MM.1S (cell line): ENCODE results near the gene CFAP251.

Experiments
- DNase-seq: peaks from one replicate; pipeline ENCODE4 v3.0.0-alpha.2; 2015
- H2AFZ ChIP-seq: fragments of 300-600 bp; sonication (generic); 2 replicates; pipeline ENCODE4 v1.6.0; 2016; ENCODE audit warnings: antibody characterized with exemption, low read length
- H3F3A ChIP-seq: fragments of 300-600 bp; sonication (generic); 2 replicates; pipeline ENCODE4 v1.6.1; 2016; ENCODE audit warnings: mild to moderate bottlenecking, antibody characterized with exemption, low read length, moderate library complexity, mixed read lengths; ENCODE audit not compliant: insufficient read depth
- H3K27ac ChIP-seq: fragments of 300-600 bp; sonication (generic); 2 replicates; pipeline ENCODE4 v1.5.1; 2016; ENCODE audit warnings: mild to moderate bottlenecking, low read length
- H3K27me3 ChIP-seq: fragments of 300-600 bp; sonication (generic); replicated peaks from 2 replicates; pipeline ENCODE4 v1.6.0; 2016; ENCODE audit warnings: low read length; ENCODE audit not compliant: insufficient read depth
- H3K36me3 ChIP-seq: fragments of 300-600 bp; sonication (generic); replicated peaks from 2 replicates; pipeline ENCODE4 v1.6.1; 2016; ENCODE audit warnings: mild to moderate bottlenecking, low read length, mixed read lengths; ENCODE audit not compliant: insufficient read depth
- H3K4me1 ChIP-seq: fragments of 300-600 bp; sonication (generic); 2 replicates; pipeline ENCODE4 v1.6.1; 2016; ENCODE audit warnings: low read length, mixed read lengths
- H3K4me2 ChIP-seq: fragments of 300-600 bp; sonication (generic); 2 replicates; pipeline ENCODE4 v1.6.0; 2016; ENCODE audit warnings: low read depth, low read length
- H3K4me3 ChIP-seq: fragments of 300-600 bp; sonication (generic); 2 replicates; pipeline ENCODE4 v1.5.1; 2016; ENCODE audit warnings: low read length, mixed read lengths
- H3K79me2 ChIP-seq: fragments of 300-600 bp; sonication (generic); 2 replicates; pipeline ENCODE4 v1.6.1; 2016; ENCODE audit warnings: mixed run types, low read length, mixed read lengths
- H3K9ac ChIP-seq: fragments of 300-600 bp; sonication (generic); 2 replicates; pipeline ENCODE4 v1.6.1; 2016; ENCODE audit warnings: low read length, mixed read lengths
- H3K9me2 ChIP-seq: fragments of 300-600 bp; sonication (generic); replicated peaks from 2 replicates; pipeline ENCODE4 v1.6.1; 2016; ENCODE audit warnings: mild to moderate bottlenecking, low read length, mixed read lengths; ENCODE audit not compliant: insufficient read depth
- H3K9me3 ChIP-seq: fragments of 300-600 bp; sonication (generic); replicated peaks from 2 replicates; pipeline ENCODE4 v1.6.1; 2016; ENCODE audit warnings: mild to moderate bottlenecking, low read length, mixed read lengths; ENCODE audit not compliant: insufficient read depth
- H4K20me1 ChIP-seq: fragments of 300-600 bp; sonication (generic); 2 replicates; pipeline ENCODE4 v1.6.1; 2016; ENCODE audit warnings: mild to moderate bottlenecking, low read length, moderate library complexity, mixed read lengths; ENCODE audit not compliant: insufficient read depth
- EZH2 ChIP-seq: fragments of 300-600 bp; sonication (generic); optimal IDR thresholded peaks from 2 replicates; pipeline ENCODE3; 2017; ENCODE audit warnings: low read depth, mild to moderate bottlenecking, antibody characterized with exemption, low read length, mixed read lengths
- EZH2phosphoT487 ChIP-seq: fragments of 300-600 bp; sonication (generic); IDR thresholded peaks from 2 replicates; pipeline ENCODE4 v1.6.1; 2018; ENCODE audit warnings: antibody characterized with exemption, low read length
- TF ChIP-seq, protein P1 (sequence below): fragments of 300-600 bp; sonication (generic); IDR thresholded peaks from 2 replicates; pipeline ENCODE4 v1.5.1; 2016; ENCODE audit warnings: antibody characterized with exemption, low read length, mixed read lengths

CFAP251 gene

DNA sequence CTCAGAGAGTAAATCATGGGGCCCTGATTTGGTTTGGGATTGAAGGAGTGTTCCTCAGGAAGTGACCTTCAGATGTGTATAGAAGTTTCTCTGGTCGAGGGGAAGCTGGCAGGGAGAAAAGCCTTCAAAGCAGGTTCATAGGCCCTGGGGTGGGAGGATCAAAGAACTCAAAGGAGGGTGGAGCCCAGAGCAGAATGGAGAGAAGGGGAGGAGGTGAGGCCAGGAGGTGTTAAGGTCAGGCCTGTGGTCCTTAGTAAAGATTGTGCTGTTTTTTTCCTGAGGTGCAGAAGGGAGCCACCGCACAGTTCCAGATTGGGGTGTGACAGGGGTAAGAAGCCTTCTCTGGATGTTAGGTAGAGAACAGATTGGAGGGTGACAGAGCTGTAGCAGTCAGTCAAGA is 9.7 kb upstream of the CFAP251 start:
- no peaks in the 10 kb centered on the region for H3K9me3 ChIP-seq
- no peaks in the 10 kb centered on the region for H4K20me1 ChIP-seq
- H3F3A ChIP-seq = no peaks in the 10 kb centered on the region; the same call in 1 of the 2 replicates
- H3K4me1 ChIP-seq = no peaks in the 10 kb centered on the region
- H2AFZ ChIP-seq = no peak overlapping the region
- no peak overlapping the region for H3K4me3 ChIP-seq
- H3K27ac ChIP-seq = no peak overlapping the region
- TF ChIP-seq EZH2phosphoT487 = no peak
- TF ChIP-seq EZH2 = no peak
- TF ChIP-seq, protein P1, sequence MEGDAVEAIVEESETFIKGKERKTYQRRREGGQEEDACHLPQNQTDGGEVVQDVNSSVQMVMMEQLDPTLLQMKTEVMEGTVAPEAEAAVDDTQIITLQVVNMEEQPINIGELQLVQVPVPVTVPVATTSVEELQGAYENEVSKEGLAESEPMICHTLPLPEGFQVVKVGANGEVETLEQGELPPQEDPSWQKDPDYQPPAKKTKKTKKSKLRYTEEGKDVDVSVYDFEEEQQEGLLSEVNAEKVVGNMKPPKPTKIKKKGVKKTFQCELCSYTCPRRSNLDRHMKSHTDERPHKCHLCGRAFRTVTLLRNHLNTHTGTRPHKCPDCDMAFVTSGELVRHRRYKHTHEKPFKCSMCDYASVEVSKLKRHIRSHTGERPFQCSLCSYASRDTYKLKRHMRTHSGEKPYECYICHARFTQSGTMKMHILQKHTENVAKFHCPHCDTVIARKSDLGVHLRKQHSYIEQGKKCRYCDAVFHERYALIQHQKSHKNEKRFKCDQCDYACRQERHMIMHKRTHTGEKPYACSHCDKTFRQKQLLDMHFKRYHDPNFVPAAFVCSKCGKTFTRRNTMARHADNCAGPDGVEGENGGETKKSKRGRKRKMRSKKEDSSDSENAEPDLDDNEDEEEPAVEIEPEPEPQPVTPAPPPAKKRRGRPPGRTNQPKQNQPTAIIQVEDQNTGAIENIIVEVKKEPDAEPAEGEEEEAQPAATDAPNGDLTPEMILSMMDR = no peak
- H3K27me3 ChIP-seq = no peaks in the 10 kb centered on the region
- DNase-seq = no peak
- no peak overlapping the region for H3K9ac ChIP-seq
- H3K36me3 ChIP-seq = no peaks in the 10 kb centered on the region
- no peak overlapping the region for H3K4me2 ChIP-seq
- no peaks in the 10 kb centered on the region for H3K9me2 ChIP-seq
- no peaks in the 10 kb centered on the region for H3K79me2 ChIP-seq

DNA sequence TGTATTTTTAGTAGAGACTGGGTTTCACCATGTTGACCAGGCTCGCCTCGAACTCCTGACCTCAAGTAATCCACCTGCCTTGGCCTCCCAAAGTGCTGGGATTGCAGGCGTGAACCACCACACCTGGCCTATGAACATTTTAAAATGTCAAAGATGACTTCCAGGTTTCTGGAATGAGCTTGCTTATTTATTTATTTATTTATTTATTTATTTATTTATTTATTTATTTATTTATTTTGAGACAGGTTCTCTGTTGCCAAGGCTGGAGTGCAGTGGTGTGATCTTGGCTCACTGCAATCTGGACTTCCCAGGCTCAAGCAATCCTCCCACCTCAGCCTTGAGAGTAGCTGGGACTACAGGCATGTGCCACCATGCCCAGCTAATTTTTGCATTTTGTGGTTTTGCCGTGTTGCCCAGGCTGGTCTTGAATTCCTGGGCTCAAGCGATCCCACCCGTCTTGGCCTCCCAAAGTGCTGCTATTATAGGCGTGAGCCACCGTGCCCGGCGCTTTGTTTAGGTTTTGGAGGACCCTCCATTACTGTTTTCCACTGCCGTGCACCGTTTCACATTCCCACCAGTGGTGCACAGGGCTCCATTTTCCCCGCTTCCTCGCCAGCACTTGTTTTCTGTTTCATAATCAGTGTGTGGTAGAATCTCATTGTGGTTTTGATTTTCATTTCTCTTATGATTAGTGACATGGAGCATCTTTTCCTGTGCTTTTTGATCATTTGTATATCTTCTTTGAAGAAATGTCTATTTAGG is 6.4 kb upstream of the CFAP251 start:
- Histone ChIP-seq H3F3A (no peaks in the 10 kb centered on the region; the same call in 1 of the 2 replicates), H3K27ac (no peak overlapping the region), H3K9ac (no peak overlapping the region), H3K27me3 (no peaks in the 10 kb centered on the region), H2AFZ (no peak overlapping the region), H3K9me2 (no peaks in the 10 kb centered on the region), H3K79me2 (no peaks in the 10 kb centered on the region), H3K4me1 (no peaks in the 10 kb centered on the region), H3K36me3 (no peaks in the 10 kb centered on the region), H3K9me3 (no peaks in the 10 kb centered on the region), H4K20me1 (no peaks in the 10 kb centered on the region), H3K4me2 (no peak overlapping the region), H3K4me3 (no peak overlapping the region)
- no peak for DNase-seq
- TF ChIP-seq EZH2 (no peak), EZH2phosphoT487 (no peak)
- TF ChIP-seq, protein P1 = no peak

DNA sequence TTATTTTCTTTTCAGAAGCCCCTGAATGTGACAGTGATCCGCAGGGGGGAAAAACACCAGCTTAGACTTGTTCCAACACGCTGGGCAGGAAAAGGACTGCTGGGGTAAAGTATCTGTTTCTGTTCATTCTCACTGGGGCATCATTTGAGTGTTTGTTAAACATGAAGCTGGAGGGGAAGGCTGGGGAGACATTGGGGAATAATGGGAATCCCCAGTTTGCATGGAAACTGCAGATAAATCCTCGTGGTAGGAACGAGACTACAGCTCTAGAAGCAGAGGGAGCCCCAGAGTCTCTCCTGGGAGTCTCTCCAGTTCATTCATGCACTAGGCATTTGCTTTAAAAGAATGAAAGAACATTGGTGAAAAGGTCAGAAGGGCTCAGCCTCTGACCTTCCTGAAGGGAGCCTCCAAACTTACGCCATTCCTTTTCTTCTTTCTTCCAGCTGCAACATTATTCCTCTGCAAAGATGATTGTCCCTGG is 2.5 kb upstream of the CFAP251 start:
- no peaks in the 10 kb centered on the region for H3K27me3 ChIP-seq
- DNase-seq = no peak
- no peak overlapping the region for H3K4me2 ChIP-seq
- no peaks in the 10 kb centered on the region for H3K79me2 ChIP-seq
- no peak for TF ChIP-seq EZH2
- no peak for TF ChIP-seq EZH2phosphoT487
- TF ChIP-seq, protein P1 = no peak
- no peak overlapping the region for H3K9ac ChIP-seq
- H2AFZ ChIP-seq = no peak overlapping the region
- H3F3A ChIP-seq = no peaks in the 10 kb centered on the region; the same call in 1 of the 2 replicates
- no peaks in the 10 kb centered on the region for H3K4me1 ChIP-seq
- no peaks in the 10 kb centered on the region for H3K9me2 ChIP-seq
- no peaks in the 10 kb centered on the region for H4K20me1 ChIP-seq
- H3K36me3 ChIP-seq = no peaks in the 10 kb centered on the region
- no peak overlapping the region for H3K4me3 ChIP-seq
- H3K9me3 ChIP-seq = no peaks in the 10 kb centered on the region
- no peak overlapping the region for H3K27ac ChIP-seq
